GM21717 (cell line): ENCODE results near the gene TRIM46.
"Not testable (repeated sequence)": the region's sequence is repeated elsewhere in the genome, so short reads cannot be mapped to it uniquely, and the experiment has no call there.

Experiments
- ATAC-seq: cut with Tn5 transposase; IDR thresholded peaks from one replicate; pipeline ENCODE4 v1.9.1; 2021; ENCODE audit warnings: mild to moderate bottlenecking, moderate library complexity; ENCODE audit not compliant: unreplicated experiment

TRIM46 gene

DNA sequence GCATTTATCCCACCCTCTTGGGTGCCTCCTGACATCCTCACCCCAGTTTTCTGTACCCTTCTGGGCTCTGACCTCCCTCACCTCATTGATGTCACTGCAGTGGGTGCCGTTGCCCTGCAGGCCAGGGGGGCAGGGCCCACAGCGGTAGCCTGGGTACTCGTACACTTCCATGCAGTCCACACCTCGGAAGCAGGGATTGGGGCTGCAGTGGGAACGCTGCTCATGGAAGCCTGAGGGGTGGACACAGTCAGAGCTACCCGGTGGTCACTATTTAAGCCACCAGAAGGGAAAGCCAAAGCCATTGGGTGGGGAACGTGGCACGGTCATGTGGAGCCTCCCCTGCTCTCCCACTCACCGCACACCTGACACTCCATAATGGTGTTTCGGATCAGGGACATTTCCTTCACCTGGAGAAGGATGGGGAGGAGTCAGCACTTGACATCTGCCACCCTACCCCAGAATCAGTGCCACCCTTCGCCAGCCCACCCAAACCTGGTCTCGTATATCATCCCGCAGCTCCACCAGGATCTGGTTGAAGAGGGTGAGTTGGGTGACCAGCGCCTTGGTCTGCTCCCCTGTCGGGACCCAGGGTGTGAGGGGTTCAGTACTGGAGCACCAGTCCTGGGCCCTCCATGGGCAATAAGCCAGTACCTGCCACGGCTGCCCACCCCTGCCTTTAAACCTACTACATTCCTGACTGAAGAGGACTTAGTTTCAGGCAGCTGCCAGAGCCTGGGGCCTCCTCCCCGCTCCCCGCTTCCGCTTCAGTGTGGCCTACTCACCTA lies 29.3 kb downstream of the TRIM46 start:
- no peak for ATAC-seq

DNA sequence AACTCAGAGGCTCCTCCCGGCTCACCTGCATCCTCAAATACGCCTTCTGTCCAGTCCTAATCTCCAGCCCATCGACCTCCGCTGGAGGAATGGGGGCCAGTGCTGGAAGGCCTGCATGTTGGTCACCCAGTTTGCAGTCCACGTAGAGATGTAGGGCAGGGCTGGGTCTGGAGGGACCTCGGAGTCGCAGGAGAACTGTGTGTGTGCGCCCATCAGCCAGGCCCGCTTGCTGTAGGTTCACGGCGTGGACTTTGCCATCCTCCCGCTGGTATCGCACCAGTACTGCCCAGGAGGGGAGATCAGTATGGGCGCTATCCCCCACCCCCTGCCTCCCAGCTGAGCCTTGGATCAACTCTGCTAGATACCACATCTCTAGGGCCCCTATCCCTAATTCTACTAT lies 31.4 kb downstream of the TRIM46 start:
- ATAC-seq: no peak

DNA sequence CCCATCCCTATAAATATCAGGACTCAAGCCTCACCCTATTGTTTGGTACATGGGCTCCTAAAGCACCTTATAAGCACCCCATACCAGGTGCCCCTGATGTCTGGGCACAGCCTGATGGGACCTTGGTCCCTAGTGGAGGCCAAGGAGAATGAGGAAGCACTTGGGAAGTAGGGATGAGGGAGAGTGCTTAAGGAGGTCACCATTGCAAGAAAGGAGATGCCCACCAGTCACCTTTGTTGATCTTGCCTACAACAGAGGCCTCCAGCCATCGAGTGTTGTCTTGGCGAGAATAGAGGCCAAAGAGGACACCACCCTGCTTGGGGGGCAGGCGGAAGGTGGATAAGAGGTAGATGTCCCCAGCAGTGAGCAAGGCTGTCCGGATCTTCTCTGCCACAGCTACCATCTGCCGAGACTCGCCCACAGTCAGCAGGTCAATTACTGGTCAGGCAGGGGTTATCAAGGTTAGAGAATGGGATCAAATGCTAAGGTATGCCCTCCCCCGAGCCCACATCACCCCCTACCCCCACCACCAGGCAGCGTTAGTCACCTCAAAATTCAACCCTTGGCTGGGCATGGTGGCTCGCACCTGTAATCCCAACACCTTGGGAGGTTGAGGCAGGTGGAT lies 32.4 kb downstream of the TRIM46 start:
- no peak for ATAC-seq

DNA sequence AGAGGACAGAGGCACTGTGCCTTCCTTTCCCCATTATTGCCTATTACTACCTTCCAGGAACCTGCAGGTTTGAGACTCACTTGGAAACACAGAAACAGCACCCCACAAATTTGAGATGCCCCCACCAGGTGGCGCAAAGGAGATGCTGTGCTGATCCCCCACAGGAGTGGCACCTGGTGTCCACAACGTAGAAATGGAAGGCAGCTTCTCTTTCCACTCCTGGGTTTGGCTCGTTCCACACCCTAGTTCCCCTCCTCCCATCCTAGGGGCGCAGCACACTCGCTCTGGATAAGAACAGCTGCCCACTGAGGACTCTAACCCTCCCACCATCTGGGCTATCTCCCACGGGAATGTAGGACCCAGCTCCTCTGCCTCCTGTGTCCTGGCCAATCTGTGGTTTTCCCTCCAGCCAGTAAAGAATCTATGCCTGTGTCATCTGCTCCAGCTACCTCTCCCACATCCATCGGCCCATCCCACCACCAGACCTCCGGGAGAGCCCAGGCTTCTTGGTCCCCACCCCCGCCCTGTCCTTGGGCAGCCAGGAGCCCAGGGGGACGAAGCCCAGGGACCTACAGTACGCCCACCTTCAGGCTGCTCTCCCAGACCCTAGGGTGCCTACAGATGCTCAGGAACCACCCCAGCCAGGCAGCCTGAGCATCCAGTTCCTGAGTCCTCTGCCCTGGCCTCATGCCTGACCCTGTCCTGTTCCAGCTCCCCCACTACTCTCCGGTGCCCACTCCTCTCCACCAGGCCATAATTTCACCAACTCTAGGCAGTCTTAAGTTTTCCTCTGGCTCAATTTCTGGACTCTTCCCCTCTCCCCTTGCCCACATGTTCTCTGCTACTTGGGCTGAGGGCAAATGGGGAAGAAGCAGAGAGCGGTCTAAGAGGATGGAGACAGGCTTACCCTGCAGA lies 33.5 kb downstream of the TRIM46 start:
- no peak for ATAC-seq

DNA sequence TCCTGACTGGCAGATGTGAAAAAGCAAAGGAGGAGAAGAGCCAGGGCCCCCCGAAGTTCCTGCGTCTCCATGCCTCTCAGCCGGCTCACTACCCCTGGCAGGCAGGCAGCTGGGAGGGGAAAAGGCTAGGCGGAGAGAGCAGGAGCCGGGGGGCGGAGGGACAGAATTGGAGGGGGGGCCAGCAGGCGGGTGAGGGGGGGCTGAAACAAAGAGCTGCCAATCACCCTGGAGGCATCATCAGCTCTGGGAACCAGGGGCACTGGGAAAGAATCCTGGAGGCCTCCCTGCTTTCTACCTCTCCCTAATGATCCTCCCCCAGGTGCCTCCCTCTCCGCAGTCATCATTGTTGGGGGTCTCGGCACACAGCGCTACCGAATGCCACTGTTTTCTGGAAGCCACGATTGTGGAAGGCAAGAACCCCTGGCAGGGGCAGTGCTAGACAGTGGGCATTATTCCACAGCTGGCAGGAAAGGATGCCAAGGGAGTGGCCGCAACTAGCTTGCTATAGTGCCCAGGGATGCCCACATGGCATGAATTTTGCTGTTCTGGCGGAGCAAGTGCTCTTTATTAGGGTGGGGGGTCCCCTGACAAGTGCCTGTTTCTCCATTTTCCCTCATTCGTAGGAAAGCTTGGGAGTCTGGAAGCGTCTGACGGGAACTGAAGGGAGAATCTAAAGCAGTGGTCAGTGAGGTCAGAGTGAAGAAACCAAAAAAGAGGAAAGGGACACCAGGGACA lies 34.3 kb downstream of the TRIM46 start, which contains the start of gene THBS3:
Gene THBS3 (minus strand): TSS at position 92 of the 735 bp plus-strand sequence. CDS start 21 bp downstream, at position 71.
- no peak for ATAC-seq

DNA sequence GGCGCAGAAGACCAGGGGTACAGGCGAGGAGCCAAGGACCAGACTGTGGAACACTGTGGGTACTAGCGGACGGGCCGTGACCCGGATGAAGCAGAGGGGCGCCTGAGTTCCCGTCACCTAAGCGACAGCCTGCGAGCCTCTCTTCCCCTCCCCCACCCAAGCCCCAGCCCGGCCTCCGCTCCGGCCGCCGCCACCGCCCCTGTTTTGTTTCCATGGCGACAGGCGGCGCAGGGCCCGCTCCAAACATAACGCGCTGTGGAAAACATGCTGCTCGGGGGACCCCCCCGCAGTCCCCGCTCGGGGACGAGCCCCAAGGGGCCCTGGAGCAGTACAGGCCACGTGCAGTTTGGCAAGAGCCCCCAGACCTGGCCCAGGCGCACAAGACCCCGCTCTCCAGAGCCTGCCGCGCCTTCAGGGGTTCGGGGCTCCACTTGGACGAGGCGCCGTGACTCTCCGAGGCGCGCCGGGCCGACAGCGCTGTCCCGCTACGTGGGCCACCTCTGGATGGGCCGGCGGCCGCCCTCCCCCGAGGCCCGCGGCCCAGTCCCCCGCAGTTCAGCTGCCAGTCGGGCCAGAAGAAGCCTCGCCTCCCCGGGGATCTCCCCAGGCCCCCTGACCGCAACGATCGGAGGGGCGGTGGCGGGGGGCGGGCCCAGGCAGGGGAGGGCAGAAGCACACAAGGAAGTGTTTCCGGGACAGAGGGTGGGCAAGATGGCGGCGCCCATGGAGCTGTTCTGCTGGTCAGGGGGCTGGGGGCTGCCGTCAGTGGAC lies 35.1 kb downstream of the TRIM46 start, which contains the start of gene MTX1:
Gene MTX1 (plus strand): TSS at position 155 of the 771 bp plus-strand sequence. CDS start 110 bp downstream, at position 265.
- ATAC-seq: peak; percentile 59

DNA sequence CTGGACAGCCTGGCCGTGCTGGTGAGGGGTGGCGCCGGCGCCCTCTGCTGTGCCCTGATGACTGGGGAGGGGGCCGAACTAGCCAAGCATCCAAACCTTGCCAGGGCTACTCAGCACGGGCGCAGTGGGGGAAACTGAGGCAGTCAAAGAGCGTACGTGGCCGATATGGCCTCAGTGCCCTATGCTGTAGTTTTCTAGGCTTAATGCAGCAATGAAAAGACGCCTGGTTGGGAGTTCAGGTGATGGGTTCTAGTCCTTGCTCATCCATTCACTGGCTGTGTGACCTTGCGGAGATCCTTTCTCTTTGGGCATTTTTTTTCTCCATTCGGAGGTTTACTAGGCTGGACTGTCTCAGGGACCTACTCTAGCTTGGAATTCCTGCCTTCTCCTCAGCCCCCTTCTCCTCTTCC lies 35.7 kb downstream of the TRIM46 start:
- no peak for ATAC-seq

DNA sequence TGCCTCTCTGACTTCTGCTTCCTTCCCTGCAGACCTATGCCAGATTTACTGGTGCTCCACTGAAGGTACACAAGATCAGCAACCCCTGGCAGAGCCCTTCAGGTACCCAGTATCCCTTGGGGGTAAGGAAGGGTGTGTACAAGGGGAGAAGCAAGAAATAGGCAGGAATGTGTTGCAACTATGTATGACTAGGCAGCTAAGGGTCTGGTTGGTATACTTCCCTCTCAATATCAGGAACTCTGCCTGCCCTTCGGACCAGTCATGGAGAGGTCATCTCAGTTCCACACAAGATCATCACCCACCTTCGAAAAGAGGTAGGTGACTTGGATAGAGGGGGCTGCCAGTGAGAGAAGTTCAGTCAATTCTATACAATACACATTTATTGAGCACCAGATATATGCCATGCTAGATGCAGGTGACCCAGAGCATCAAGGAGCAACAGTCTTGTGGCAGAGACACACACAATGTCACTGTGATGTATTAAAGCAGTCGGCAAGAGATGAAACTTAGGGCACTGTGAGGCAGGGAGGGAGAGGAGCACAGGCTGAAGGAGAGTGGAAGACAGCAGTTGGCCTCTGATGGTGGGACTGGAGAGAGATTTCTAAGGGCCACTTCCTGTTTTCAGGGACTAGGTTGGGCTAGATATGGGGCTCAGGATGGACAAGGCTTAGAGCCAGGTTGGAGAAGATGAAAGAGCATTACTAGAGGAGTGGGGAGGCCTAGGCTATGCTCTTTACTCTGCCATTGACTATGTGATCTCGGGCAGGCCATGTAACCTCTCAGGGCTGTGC lies 36.9 kb downstream of the TRIM46 start:
- no peak for ATAC-seq

DNA sequence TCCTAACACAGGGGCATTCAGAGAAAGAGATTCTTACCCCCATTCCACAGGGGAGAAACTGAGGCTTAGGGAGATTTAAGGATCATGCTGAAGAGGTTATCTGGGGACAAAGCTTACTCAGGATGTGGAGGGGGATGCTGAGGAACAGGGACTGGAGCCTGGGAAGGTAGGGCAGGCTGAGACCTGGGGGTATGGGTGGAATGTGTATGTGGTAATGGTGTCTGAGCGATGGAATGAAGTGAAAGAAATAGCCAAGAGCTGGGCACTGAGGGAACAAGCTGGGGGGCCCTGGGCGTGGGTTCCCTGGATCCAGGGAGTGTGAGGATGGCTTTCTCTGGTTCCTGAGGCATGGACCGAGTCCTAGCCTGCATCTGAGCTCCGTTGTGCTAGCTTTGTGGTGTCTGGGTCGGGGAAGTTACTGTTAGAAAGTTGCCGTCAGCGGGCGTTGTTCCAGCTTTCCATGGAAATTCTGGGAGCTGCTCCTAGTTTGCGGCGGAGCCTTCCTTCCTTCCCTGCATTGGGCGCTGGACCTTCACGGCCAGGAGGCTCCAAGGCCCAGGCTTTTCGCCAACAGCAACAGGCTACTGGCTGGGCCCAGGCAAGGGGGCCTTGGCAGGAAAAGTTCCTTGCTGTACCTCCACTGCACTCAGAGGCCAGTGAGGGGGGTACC lies 37.9 kb downstream of the TRIM46 start:
- ATAC-seq: not testable (repeated sequence)

DNA sequence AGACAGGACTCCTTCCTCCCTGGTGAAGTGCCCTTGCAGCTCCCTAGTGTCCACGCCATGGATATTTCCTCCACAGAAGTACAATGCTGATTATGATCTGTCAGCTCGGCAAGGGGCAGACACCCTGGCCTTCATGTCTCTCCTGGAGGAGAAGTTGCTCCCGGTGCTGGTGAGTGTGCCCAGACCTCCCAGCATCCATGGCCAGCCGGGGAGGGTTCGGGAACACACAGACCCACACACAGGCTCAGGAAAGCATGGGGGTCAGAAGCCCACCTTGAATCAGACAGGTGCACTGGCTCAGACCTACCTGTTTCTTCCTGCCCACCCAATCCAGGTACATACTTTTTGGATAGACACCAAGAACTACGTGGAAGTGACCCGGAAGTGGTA lies 38.4 kb downstream of the TRIM46 start:
- not testable (repeated sequence) for ATAC-seq

DNA sequence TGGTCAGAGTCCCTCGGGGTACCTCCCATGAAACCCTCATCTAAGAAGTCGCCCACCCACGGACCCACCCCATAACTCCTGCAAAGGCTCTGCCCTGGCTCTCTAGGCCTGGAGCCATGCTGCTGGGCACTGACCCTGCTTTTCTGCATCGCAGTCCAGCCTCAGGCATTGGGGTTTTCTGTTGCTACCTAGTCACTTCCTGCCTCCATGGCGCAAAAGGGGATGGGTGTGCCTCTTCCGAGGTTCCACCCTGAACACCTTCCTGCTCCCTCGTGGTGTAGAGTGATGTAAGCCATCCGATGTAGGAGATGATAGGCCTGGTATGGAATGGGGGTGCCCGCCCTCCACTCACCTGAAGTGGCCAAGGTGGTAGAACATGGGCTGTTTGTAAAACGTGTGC lies 41.1 kb downstream of the TRIM46 start:
- ATAC-seq: not testable (repeated sequence)

DNA sequence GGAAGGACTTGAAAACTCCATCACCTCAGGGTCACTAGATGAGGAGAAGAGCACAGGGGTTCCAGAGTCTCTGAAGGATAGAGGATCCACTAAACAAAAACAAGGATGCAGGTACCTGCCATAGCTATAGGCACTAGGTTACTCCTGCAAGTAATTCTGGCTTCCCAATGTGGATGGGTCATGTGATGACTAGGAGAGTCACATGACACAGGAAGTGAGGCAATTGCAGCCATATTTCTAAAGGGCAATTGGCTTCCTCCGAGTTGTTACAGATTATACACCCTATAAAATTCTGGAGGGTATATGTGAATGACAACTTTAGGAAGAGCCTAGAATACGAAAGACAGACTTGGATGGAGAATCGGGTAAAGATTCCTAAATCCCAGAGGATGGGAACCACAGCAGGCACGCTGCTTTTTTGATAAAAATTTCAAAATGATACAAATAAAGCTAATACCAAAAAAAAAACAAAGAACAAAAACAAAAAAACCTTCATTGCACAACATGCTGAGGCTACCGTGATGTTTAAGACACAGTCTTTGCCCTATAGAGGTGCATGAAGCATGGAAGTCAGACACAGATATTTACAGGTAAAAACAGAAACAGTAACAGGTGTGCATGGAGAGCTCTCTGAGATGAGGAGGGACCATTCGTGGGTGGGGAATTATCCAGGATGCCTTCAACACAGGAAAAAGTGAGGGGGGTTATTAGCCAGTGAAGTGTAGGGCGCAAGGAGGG lies 45.4 kb downstream of the TRIM46 start:
- no peak for ATAC-seq

DNA sequence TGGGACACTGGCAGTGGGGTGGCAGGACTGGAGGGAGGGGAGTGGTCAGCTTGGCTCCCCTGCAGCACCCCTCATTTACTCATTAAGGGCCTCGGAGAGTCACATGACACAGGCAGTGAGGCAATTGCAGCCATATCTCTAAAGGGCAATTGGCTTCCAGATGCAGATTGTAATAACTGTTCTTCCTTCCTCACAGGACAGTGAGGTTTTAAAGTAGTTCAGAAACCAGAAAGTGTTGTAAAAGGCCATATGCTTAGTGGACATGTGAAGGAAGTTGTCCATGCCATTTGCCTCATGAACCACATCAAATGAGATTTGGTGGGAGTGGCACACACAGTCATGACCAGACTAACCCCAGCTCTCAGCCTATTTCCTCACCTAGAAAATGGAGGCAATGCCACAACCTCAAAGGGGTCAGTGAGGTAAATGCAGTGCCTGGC lies 46.0 kb downstream of the TRIM46 start:
- ATAC-seq: no peak

DNA sequence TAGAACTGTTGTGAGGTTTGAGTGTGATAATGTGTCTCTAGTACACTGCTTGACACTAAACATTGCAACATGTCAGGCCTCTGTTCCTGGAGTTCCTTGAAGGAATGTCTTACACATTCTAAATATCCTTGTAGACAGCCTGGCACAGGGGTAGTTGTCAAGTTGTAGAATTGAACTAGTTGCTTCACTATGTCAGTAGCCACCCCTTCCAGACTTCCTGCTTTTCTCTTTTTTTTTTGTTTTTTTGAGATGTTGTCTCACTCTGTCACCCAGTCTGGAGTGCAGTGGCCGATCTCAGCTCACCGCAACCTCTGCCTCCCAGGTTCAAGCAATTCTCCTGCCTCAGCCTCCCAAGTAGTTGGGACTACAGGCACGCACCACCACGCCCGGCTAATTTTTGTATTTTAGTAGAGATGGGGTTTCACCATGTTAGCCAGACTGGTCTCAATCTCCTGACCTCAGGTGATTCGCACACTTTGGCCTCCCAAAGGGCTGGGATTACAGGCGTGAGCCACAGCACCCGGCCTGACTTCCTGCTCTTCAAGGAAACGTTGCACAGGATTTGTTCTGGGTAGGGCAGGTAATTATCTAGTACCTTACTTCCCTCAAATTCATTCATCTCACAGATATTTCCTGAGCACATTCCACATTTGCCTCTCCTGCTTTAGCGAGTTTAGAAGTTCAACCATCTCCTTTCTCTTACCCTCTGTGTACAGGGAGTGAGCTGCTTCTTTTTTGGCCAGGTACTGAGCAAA lies 46.7 kb downstream of the TRIM46 start:
- ATAC-seq: not testable (repeated sequence)

DNA sequence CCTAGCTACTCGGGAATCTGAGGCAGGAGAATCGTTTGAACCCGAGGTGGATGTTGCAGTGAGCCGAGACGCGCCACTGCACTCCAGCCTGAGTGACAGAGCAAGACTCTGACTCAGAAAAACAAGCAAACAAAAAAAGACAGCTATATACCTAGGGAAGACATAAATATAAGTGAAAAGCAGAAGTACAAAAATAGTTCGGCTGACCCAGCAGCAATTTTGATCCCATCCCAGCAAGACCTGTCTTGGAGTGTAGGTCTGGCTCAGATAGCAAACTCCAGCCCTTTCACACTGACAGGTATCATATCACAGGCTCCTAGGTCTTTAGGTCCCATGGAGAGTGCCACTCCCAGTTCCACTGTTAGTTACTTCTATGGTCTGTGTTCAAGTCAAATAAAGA lies 49.4 kb downstream of the TRIM46 start:
- ATAC-seq: no peak

DNA sequence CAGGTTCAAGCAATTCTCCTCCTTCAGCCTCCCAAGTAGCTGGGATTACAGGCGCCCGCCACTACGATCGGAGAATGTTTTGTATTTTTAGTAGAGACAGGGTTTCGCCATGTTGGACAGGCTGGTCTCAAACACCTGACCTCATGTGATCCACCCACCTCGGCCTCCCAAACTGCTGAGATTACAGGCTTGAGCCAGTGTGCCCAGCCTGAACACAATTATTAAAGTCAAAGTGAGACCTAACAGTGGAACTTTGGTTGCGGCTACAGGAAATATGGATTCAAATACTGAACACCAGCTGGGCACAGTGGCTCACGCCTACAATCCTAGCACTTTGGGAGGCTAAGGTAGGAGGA lies 51.7 kb downstream of the TRIM46 start:
- not testable (repeated sequence) for ATAC-seq
